Stimulated activated CD4-positive, alpha-beta T cell treated with anti-CD3 and anti-CD28 coated beads, Interleukin-1b, Interleukin-23, amount 100 ng/mL, for 4 hours (primary cell): ENCODE measurements around the gene PCDHB13.
"Not testable (repeated sequence)": the region's sequence is repeated elsewhere in the genome, so short reads cannot be mapped to it uniquely, and the experiment has no call there.

Experiments
- DNase-seq, 2 donors: peaks; one replicate each; pipeline ENCODE4 v3.0.0-alpha.2; 2020; ENCODE audit warnings: low read depth in 2 of 2

Gene PCDHB13

DNA sequence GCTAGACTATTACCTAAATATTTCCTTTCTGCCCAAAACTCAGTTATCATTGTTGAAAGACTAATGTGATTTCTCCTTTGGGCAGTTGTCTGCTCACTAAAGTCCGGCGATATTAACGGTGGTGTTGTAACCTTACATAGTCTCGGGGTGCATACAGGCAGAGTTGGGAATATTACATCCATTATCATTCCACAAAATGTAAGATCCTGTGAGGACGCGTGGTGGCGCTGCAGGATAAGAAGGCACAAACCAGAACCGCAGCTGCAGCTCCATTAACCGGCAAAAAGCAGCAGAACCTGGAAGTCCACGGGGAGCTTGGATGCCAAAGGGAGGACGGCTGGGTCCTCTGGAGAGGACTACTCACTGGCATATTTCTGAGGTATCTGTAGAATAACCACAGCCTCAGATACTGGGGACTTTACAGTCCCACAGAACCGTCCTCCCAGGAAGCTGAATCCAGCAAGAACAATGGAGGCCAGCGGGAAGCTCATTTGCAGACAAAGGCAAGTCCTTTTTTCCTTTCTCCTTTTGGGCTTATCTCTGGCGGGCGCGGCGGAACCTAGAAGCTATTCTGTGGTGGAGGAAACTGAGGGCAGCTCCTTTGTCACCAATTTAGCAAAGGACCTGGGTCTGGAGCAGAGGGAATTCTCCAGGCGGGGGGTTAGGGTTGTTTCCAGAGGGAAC, at the start of gene PCDHB13:
Gene PCDHB13 (plus strand): TSS at position 264 of the 684 bp plus-strand sequence. CDS start 205 bp downstream, at position 469.
- peak in 1 of 2 donors; percentile 5 for DNase-seq

DNA sequence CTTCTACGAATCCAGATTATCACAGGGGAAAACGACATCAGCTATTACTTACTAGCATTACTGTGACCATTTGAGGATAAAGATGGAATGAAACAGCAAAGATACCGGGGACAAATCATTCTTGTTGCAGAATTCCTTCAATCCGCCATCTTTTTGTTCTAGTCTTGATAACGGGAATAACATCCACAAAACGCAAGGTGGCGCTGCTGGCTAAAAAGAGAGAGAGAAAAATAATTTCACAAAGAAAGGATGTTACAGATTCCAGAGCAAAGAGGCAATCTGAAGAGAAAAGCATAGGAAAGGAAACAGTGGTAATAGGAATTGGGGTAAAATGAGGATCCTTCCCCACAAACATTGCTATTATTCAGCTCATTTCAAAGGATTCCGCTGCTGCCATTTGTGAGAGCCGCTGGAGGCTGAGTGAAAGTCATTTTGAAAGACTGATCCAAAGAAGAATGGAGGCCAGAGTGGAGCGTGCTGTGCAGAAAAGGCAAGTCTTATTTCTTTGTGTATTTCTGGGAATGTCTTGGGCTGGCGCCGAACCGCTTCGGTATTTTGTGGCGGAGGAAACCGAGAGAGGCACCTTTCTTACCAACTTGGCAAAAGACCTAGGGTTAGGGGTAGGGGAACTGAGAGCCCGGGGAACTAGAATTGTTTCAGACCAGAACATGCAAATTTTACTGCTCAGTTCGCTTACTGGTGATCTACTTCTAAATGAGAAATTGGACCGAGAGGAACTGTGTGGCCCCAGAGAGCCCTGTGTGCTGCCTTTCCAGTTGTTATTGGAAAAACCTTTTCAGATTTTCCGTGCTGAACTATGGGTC, 41.1 kb upstream of the PCDHB13 start, which contains the start of gene PCDHB7:
Gene PCDHB7 (plus strand): TSS at position 264 of the 824 bp plus-strand sequence. CDS start 192 bp downstream, at position 456.
- no peak for DNase-seq

DNA sequence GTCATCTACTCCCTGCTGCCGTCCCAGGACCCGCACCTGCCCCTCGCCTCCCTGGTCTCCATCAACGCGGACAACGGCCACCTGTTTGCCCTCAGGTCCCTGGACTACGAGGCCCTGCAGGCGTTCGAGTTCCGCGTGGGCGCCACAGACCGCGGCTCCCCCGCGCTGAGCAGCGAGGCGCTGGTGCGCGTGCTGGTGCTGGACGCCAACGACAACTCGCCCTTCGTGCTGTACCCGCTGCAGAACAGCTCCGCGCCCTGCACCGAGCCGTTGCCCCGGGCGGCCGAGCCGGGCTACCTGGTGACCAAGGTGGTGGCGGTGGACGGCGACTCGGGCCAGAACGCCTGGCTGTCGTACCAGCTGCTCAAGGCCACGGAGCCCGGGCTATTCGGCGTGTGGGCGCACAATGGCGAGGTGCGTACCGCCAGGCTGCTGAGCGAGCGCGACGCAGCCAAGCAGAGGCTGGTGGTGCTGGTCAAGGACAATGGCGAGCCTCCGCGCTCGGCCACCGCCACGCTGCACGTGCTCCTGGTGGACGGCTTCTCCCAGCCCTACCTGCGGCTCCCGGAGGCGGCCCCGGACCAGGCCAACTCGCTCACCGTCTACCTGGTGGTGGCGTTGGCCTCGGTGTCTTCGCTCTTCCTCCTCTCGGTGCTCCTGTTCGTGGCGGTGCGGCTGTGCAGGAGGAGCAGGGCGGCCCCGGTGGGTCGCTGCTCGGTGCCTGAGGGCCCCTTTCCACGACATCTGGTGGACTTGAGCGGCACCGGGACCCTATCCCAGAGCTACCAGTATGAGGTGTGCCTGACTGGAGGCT, 39.2 kb upstream of the PCDHB13 start:
- not testable (repeated sequence) for DNase-seq

DNA sequence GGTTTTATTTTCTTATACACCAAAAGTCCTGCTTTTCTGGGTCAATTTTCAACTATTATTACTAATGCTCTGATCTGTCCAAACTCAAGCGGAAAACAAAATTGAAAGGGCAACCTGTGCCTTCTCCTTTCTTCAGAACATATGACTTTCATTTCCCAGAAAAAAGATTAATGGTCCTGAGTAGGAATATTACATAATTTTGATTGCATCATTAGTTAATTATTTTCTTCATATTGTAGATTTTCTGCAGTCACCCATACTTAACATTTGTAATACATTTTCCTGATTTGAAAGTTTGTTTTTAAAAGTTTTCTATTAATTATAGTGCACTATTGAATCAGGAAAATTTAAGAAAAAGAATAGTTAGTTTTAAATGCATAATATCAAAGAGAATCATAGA, 37.8 kb upstream of the PCDHB13 start:
- DNase-seq = no peak

DNA sequence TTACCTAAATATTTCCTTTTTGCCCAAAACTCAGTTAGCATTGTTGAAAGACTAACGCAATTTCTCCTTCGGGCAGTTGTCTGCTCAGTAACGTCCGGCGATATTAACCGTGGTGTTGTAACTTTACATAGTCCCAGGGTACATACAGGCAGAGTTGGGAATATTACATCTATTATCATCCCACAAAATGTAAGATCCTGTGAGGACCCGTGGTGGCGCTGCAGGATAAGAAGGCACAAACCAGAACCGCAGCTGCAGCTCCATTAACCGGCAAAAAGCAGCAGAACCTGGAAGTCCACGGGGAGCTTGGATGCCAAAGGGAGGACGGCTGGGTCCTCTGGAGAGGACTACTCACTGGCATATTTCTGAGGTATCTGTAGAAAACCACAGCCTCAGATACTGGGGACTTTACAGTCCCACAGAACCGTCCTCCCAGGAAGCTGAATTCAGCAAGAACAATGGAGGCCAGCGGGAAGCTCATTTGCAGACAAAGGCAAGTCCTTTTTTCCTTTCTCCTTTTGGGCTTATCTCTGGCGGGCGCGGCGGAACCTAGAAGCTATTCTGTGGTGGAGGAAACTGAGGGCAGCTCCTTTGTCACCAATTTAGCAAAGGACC, 36.0 kb upstream of the PCDHB13 start, which contains the start of gene PCDHB8:
Gene PCDHB8 (plus strand): TSS at position 214 of the 615 bp plus-strand sequence. CDS start 245 bp downstream, at position 459.
- not testable (repeated sequence) for DNase-seq

DNA sequence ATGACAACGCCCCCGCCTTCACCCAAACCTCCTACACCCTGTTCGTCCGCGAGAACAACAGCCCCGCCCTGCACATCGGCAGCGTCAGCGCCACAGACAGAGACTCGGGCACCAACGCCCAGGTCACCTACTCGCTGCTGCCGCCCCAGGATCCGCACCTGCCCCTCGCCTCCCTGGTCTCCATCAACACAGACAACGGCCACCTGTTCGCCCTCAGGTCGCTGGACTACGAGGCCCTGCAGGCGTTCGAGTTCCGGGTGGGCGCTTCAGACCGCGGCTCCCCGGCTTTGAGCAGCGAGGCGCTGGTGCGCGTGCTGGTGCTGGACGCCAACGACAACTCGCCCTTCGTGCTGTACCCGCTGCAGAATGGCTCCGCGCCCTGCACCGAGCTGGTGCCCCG, 34.3 kb upstream of the PCDHB13 start:
- not testable (repeated sequence) for DNase-seq

DNA sequence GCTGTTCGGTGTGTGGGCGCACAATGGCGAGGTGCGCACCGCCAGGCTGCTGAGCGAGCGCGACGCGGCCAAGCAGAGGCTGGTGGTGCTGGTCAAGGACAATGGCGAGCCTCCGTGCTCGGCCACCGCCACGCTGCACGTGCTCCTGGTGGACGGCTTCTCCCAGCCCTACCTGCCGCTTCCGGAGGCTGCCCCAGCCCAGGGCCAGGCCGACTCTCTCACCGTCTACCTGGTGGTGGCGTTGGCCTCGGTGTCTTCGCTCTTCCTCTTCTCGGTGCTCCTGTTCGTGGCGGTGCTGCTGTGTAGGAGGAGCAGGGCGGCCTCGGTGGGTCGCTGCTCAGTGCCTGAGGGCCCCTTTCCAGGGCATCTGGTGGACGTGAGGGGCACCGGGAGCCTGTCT, 33.8 kb upstream of the PCDHB13 start:
- not testable (repeated sequence) for DNase-seq

DNA sequence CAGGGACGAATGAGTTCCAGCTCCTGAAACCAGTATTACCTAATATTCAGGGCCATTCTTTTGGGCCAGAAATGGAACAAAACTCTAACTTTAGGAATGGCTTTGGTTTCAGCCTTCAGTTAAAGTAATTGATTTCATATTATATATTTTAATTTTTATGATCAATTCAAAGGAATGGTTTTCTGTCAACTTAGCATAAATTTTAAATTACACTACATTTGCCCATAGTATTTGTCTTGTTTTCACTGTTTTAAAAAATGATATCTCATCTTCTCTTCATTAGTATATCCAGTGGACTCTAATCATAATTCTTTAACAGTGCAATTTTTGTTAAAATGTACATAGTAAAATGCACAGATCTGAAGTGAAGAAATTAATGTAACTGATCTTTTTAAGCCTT, 33.4 kb upstream of the PCDHB13 start:
- DNase-seq = no peak

DNA sequence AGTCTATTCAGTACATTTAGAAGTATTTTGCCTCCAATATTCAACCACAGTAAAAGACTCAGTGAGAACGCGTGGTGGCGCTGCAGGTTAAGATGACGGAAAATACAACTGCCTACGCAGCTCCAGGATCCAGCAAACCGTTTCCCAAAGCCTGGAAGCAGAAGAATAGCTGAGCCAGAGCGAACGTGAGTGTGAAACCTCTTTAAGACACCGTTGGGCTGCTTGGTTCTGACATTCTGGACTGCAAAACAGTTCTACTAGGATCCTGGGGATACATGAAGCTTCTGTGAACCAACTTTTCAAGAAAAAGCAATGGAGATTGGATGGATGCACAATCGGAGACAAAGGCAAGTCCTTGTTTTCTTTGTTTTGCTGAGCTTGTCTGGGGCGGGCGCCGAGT, 31.5 kb upstream of the PCDHB13 start, which contains the start of gene PCDHB16:
Gene PCDHB16 (plus strand): TSS at position 140 of the 400 bp plus-strand sequence. CDS start 173 bp downstream, at position 313.
- DNase-seq = no peak

DNA sequence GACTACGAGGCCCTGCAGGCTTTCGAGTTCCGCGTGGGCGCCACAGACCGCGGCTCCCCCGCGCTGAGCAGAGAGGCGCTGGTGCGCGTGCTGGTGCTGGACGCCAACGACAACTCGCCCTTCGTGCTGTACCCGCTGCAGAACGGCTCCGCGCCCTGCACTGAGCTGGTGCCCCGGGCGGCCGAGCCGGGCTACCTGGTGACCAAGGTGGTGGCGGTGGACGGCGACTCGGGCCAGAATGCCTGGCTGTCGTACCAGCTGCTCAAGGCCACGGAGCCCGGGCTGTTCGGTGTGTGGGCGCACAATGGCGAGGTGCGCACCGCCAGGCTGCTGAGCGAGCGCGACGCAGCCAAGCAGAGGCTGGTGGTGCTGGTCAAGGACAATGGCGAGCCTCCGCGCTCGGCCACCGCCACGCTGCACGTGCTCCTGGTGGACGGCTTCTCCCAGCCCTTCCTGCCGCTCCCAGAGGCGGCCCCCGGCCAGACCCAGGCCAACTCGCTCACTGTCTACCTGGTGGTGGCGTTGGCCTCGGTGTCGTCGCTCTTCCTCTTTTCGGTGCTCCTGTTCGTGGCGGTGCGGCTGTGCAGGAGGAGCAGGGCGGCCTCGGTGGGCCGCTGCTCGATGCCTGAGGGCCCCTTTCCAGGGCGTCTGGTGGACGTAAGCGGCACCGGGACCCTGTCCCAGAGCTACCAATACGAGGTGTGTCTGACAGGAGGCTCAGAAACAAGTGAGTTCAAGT, 29.4 kb upstream of the PCDHB13 start:
- DNase-seq = not testable (repeated sequence)

DNA sequence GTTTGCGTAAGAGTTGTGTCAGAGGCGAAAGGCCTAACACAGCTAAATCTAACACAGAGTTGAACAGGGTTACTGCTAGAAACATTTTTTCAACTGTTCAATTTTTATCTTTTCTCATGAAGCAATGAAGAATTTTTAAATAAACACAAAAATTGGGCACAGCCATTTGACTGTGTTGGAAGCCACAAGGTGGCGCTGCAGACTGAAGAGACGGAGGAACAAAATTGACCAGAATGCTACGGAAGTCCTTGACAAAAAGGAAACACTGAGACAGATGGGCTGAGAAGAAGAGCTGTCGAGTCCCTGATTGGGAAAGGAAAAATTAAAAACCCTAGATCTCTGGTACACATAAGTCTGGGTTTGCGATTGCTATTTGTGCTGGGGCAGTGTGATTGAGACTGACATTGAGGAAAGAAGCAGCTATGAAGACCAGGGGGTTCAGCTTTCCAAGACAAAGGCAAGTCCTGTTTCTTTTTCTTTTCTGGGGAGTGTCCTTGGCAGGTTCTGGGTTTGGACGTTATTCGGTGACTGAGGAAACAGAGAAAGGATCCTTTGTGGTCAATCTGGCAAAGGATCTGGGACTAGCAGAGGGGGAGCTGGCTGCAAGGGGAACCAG, 26.7 kb upstream of the PCDHB13 start, which contains the start of gene PCDHB9:
Gene PCDHB9 (plus strand): TSS at position 265 of the 616 bp plus-strand sequence. CDS start 158 bp downstream, at position 423.
- DNase-seq = peak in 1 of 2 donors; percentile 11

DNA sequence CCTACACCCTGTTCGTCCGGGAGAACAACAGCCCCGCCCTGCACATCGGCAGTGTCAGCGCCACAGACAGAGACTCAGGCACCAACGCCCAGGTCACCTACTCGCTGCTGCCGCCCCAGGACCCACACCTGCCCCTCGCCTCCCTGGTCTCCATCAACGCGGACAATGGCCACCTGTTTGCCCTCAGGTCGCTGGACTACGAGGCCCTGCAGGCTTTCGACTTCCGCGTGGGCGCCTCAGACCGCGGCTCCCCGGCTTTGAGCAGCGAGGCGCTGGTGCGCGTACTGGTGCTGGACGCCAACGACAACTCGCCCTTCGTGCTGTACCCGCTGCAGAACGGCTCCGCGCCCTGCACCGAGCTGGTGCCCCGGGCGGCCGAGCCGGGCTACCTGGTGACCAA, 25.0 kb upstream of the PCDHB13 start:
- DNase-seq = not testable (repeated sequence)

DNA sequence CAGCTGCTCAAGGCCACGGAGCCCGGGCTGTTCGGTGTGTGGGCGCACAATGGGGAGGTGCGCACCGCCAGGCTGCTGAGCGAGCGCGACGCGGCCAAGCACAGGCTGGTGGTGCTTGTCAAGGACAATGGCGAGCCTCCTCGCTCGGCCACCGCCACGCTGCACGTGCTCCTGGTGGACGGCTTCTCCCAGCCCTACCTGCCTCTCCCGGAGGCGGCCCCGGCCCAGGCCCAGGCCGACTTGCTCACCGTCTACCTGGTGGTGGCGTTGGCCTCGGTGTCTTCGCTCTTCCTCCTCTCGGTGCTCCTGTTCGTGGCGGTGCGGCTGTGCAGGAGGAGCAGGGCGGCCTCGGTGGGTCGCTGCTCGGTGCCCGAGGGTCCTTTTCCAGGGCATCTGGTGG, 24.6 kb upstream of the PCDHB13 start:
- not testable (repeated sequence) for DNase-seq

DNA sequence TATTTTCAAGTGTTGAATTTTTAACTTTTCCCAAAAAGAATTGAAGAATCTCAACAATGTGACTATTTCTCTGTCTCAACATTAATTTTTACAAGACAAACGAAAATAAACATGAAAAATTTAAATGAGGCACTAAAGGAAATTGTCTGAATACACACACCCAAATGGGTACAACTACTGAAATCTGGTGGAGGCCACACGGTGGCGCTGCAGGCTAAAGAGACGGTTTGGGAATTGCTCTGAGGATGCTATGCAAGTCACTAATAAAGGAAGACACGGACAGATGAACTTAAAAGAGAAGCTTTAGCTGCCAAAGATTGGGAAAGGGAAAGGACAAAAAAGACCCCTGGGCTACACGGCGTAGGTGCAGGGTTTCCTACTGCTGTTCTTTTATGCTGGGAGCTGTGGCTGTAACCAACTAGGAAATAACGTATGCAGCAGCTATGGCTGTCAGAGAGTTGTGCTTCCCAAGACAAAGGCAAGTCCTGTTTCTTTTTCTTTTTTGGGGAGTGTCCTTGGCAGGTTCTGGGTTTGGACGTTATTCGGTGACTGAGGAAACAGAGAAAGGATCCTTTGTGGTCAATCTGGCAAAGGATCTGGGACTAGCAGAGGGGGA, 21.5 kb upstream of the PCDHB13 start, which contains the start of gene PCDHB10:
Gene PCDHB10 (plus strand): TSS at position 244 of the 616 bp plus-strand sequence. CDS start 200 bp downstream, at position 444.
- peak in 1 of 2 donors; percentile 12 for DNase-seq

DNA sequence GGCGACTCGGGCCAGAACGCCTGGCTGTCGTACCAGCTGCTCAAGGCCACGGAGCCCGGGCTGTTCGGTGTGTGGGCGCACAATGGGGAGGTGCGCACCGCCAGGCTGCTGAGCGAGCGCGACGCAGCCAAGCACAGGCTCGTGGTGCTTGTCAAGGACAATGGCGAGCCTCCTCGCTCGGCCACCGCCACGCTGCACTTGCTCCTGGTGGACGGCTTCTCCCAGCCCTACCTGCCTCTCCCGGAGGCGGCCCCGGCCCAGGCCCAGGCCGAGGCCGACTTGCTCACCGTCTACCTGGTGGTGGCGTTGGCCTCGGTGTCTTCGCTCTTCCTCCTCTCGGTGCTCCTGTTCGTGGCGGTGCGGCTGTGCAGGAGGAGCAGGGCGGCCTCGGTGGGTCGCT, 19.4 kb upstream of the PCDHB13 start:
- not testable (repeated sequence) for DNase-seq

DNA sequence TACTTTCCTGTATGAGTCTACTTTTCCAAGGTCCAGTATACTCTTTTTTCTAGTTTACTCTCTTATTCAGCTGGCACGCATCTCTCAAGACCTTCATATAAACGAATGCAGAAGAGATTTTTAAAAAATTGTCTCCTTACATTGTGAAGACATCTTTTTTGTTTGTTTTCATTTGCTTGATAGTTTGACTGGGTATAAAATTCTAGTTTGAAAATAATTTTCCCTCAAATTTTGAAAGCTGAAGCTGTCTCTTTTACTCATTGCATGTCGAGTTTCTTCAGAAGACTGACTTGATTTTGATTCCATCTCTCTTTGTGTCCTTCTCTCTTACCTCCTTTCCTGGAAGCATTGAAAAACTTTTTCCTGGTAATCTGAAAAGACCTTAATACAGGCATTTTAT, 17.4 kb upstream of the PCDHB13 start:
- no peak for DNase-seq

DNA sequence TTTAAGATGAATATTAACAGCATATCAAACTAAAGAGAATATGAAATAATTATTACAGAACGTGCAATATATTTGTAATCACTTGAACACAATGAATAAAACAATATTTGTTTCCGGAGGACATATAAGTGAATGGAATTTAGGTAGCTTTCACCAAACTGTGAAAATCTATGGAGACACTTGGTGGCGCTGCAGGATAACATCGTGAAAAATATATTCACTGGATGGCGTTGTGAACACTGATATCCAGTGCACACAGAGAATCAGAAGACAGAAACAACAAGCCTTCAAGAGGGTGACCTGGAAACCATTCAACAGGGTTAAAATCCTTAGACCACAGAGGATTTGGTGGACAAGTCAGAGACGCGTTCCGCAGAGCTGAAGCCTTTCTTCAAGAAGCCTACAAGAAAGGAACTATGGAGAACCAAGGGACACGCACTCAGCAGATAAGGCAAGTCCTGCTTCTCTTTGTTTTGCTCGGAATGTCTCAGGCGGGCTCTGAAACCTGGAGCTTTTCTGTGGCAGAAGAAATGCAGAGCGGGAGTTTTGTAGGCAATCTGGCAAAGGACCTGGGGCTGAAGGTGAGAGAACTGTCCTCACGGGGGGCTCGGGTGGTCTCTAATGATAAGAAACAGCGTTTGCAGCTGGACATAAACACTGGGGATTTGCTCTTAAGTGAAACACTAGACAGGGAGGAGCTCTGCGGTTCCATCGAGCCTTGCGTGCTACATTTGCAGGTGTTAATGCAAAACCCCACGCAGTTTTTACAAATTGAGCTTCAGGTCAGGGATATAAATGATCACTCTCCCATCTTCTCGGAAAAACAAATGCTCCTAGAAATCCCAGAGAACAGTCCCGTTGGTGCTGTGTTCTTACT, 14.1 kb upstream of the PCDHB13 start, which contains the start of gene PCDHB11:
Gene PCDHB11 (plus strand): TSS at position 269 of the 877 bp plus-strand sequence. CDS start 148 bp downstream, at position 417.
- DNase-seq = no peak

DNA sequence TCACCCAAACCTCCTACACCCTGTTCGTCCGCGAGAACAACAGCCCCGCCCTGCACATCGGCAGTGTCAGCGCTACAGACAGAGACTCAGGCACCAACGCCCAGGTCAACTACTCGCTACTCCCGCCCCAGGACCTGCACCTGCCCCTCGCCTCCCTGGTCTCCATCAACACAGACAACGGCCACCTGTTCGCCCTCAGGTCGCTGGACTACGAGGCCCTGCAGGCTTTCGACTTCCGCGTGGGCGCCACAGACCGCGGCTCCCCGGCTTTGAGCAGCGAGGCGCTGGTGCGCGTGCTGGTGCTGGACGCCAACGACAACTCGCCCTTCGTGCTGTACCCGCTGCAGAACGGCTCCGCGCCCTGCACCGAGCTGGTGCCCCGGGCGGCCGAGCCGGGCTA, 12.6 kb upstream of the PCDHB13 start:
- not testable (repeated sequence) for DNase-seq
